ENCODE results near the gene IL3RA. TPM values are rescaled to one million over a fixed set of nuclear protein-coding genes. Genes with fewer than 3 reads are reported as not detected.

IL3RA gene
- total RNA-seq, 4 donors from 2014 or later = 1.2 to 16.2 (median 8.6) TPM

- intact Hi-C loops (cut with DNase I; ENCODE audit: low total_unique reads) = no loop called here
- no peaks in the 10 kb centered on the region for H3K36me3 ChIP-seq
- no peak for DNase-seq
Measured at GRCh38 chrX:1384658-1385252, 48.2 kb downstream of the IL3RA start.

GRCh38 chrX:1385253-1386223 is 49.0 kb downstream of the IL3RA start:
- Histone ChIP-seq H3K27me3 (no peaks in the 10 kb centered on the region), H3K4me3 (no peak overlapping the region), H3K27ac (no peak overlapping the region), H3K36me3 (no peaks in the 10 kb centered on the region), H3K9me3 (no peaks in the 10 kb centered on the region), H3K4me1 (peaks cover 0 to 4% of the 10 kb centered on the region in 2 donors)
- no peak for DNase-seq
- no peak for TF ChIP-seq CTCF (IDR thresholded peaks at IDR 0.05)
- TF ChIP-seq POLR2A (IDR thresholded peaks at IDR 0.05) = no peak
- intact Hi-C loops (cut with DNase I; ENCODE audit: low total_unique reads) = no loop called here

More at GRCh38 chrX:1384658-1385252, 48.2 kb downstream of the IL3RA start:
- TF ChIP-seq POLR2A (IDR thresholded peaks at IDR 0.05) (no peak), CTCF (IDR thresholded peaks at IDR 0.05) (no peak)
- H3K9me3 ChIP-seq = no peaks in the 10 kb centered on the region
- no peaks in the 10 kb centered on the region for H3K27me3 ChIP-seq
- no peaks in the 10 kb centered on the region for H3K4me1 ChIP-seq
- no peak overlapping the region for H3K4me3 ChIP-seq
- no peak overlapping the region for H3K27ac ChIP-seq

GRCh38 chrX:1386338-1387127 is 49.9 kb downstream of the IL3RA start:
- TF ChIP-seq CTCF (IDR thresholded peaks at IDR 0.05) = no peak
- no peak for TF ChIP-seq POLR2A (IDR thresholded peaks at IDR 0.05)
- Histone ChIP-seq H3K4me1 (peaks cover 0 to 11% of the 10 kb centered on the region in 2 donors), H3K27me3 (no peaks in the 10 kb centered on the region), H3K4me3 (no peak overlapping the region), H3K36me3 (no peaks in the 10 kb centered on the region), H3K27ac (no peak overlapping the region), H3K9me3 (no peaks in the 10 kb centered on the region)
- no peak for DNase-seq
- intact Hi-C loops (cut with DNase I; ENCODE audit: low total_unique reads) = no loop called here

GRCh38 chrX:1387141-1387776 is 50.7 kb downstream of the IL3RA start:
- intact Hi-C loops (cut with DNase I; ENCODE audit: low total_unique reads) = no loop called here
- H3K4me1 ChIP-seq = peaks cover 0 to 11% of the 10 kb centered on the region in 2 donors
- DNase-seq = no peak

More at GRCh38 chrX:1387141-1387776, 50.7 kb downstream of the IL3RA start:
- Histone ChIP-seq H3K4me3 (no peak overlapping the region), H3K36me3 (no peaks in the 10 kb centered on the region), H3K9me3 (no peaks in the 10 kb centered on the region), H3K27me3 (no peaks in the 10 kb centered on the region), H3K27ac (no peak overlapping the region)
- TF ChIP-seq POLR2A (IDR thresholded peaks at IDR 0.05) = no peak
- no peak for TF ChIP-seq CTCF (IDR thresholded peaks at IDR 0.05)
